H1 (cell line): ENCODE results near the gene ZCCHC18. TPM values are rescaled to one million over a fixed set of nuclear protein-coding genes. Genes with fewer than 3 reads are reported as not detected.

Experiments used
- CTCF ChIA-PET: fragments of 300-600 bp; sonication (Branson Sonifier 250); formaldehyde crosslinking; loops from one replicate; lab custom pipeline; 2021; ENCODE audit not compliant: partially characterized antibody; lab: Charles Lee
- POLR2A ChIA-PET: fragments of 300-600 bp; sonication (Branson Sonifier 250); formaldehyde crosslinking; loops from one replicate; lab custom pipeline; 2021; ENCODE audit warnings: inconsistent platforms; ENCODE audit not compliant: partially characterized antibody; lab: Charles Lee
- DNase-seq, 2 experiments: peaks; one replicate each; pipeline versions ENCODE4 v3.0.0 to v3.0.0-alpha.2; 2010 to 2022; ENCODE audit warnings: low spot score in 2 of 2, low read depth in 1 of 2, mixed read lengths in 1 of 2
- FAIRE-seq: peaks from 2 replicates; lab custom pipeline; 2011; peaks lifted over from hg19 to GRCh38; lab: Jason Lieb, UNC
- H2AFZ ChIP-seq: 2 replicates; pipeline ENCODE4 v1.8.1; 2012; ENCODE audit warnings: low read length, inconsistent platforms
- H2AK5ac ChIP-seq: 2 replicates; pipeline ENCODE4 v1.6.1; 2013; ENCODE audit warnings: low read depth, low read length
- H2BK120ac ChIP-seq: replicated peaks from 2 replicates; pipeline ENCODE3; 2013; ENCODE audit warnings: low read depth, low read length, inconsistent platforms
- H2BK12ac ChIP-seq: 2 replicates; pipeline ENCODE4 v1.6.1; 2013; ENCODE audit warnings: low read depth, low read length
- H2BK15ac ChIP-seq: 2 replicates; pipeline ENCODE4 v1.6.1; 2013; ENCODE audit warnings: low read length
- H2BK20ac ChIP-seq: 2 replicates; pipeline ENCODE4 v1.6.1; 2013; ENCODE audit warnings: low read length
- H2BK5ac ChIP-seq: 2 replicates; pipeline ENCODE4 v1.6.1; 2013; ENCODE audit warnings: low read depth, low read length
- H3K14ac ChIP-seq: 2 replicates; pipeline ENCODE4 v1.6.1; 2013; ENCODE audit warnings: inconsistent platforms; ENCODE audit not compliant: insufficient read length
- H3K18ac ChIP-seq: 2 replicates; pipeline ENCODE4 v1.6.1; 2013; ENCODE audit warnings: low read length; ENCODE audit errors: extremely low read depth
- H3K23ac ChIP-seq: 2 replicates; pipeline ENCODE4 v1.6.1; 2013; ENCODE audit warnings: inconsistent platforms; ENCODE audit not compliant: insufficient read length
- H3K23me2 ChIP-seq: 2 replicates; pipeline ENCODE4 v1.6.1; 2013; ENCODE audit warnings: low read depth, low read length
- H3K27ac ChIP-seq: 2 replicates; pipeline ENCODE4 v1.6.1; 2011; ENCODE audit warnings: low read depth, low read length, inconsistent platforms
- H3K27me3 ChIP-seq, 4 experiments: replicated peaks in 1 of 4; 1 replicate in 1 of 4; 2 replicates in 3 of 4; pipeline versions ENCODE4 v1.6.1 to v1.8.1; 2011 to 2013; ENCODE audit warnings: low read length in 3 of 4, mild to moderate bottlenecking in 3 of 4, inconsistent platforms in 2 of 4, mixed read lengths in 2 of 4, moderate library complexity in 1 of 4; ENCODE audit not compliant: control insufficient read depth in 3 of 4, insufficient read depth in 3 of 4; ENCODE audit errors: extremely low read depth in 1 of 4
- H3K36me3 ChIP-seq, 4 experiments: 2 replicates each; pipeline versions ENCODE4 v1.6.1 to v1.8.1; 2011 to 2013; ENCODE audit warnings: mild to moderate bottlenecking in 4 of 4, low read length in 3 of 4, moderate library complexity in 2 of 4, control low read depth in 1 of 4, inconsistent platforms in 1 of 4; ENCODE audit not compliant: insufficient read depth in 4 of 4, control insufficient read depth in 2 of 4
- H3K4ac ChIP-seq: replicated peaks from 2 replicates; pipeline ENCODE3; 2013; ENCODE audit warnings: low read length, low read depth, mixed read lengths, inconsistent platforms; ENCODE audit not compliant: insufficient read length
- H3K4me1 ChIP-seq, 4 experiments: replicated peaks in 1 of 4; 1 replicate in 1 of 4; 2 replicates in 3 of 4; pipeline versions ENCODE4 v1.6.1 to v1.8.1; 2011 to 2013; ENCODE audit warnings: low read length in 3 of 4, inconsistent platforms in 2 of 4, mixed read lengths in 1 of 4; ENCODE audit not compliant: insufficient read depth in 4 of 4, control insufficient read depth in 3 of 4
- H3K4me2 ChIP-seq, 2 experiments: 2 replicates each; pipeline versions ENCODE4 v1.6.1 to v1.8.1; 2011 to 2013; ENCODE audit warnings: low read depth in 2 of 2, low read length in 2 of 2, control low read depth in 1 of 2, inconsistent platforms in 1 of 2, mild to moderate bottlenecking in 1 of 2; ENCODE audit not compliant: insufficient read depth in 1 of 2
- H3K4me3 ChIP-seq, 4 experiments: fragments of 200-600, 300-600 bp in 1 of 4; sonication (generic), shearing (Covaris generic), sonication (Bioruptor Twin) in 1 of 4; 2 replicates each; pipeline versions ENCODE4 v1.5.1 to v1.8.1; 2011 to 2016; ENCODE audit warnings: low read length in 4 of 4, low read depth in 3 of 4, control low read depth in 2 of 4, inconsistent platforms in 2 of 4, mild to moderate bottlenecking in 2 of 4, mixed read lengths in 1 of 4, moderate library complexity in 1 of 4; ENCODE audit not compliant: insufficient read depth in 2 of 4; ENCODE audit errors: extremely low read depth in 1 of 4
- H3K56ac ChIP-seq: replicated peaks from 2 replicates; pipeline ENCODE3; 2013; ENCODE audit warnings: low read depth, mild to moderate bottlenecking, mixed read lengths, low read length, inconsistent platforms; ENCODE audit not compliant: insufficient read length
- H3K79me1 ChIP-seq: 2 replicates; pipeline ENCODE4 v1.6.1; 2013; ENCODE audit warnings: low read depth, low read length, control low read depth
- H3K79me2 ChIP-seq, 2 experiments: 2 replicates each; pipeline versions ENCODE4 v1.6.1 to v1.8.1; 2012 to 2013; ENCODE audit warnings: low read length in 2 of 2, mild to moderate bottlenecking in 2 of 2, inconsistent platforms in 1 of 2; ENCODE audit not compliant: insufficient read depth in 2 of 2, control insufficient read depth in 1 of 2
- H3K9ac ChIP-seq, 4 experiments: replicated peaks in 1 of 4; 1 replicate in 1 of 4; 2 replicates in 3 of 4; pipeline versions ENCODE4 v1.6.1 to v1.8.1; 2011 to 2013; ENCODE audit warnings: low read depth in 3 of 4, low read length in 3 of 4, control low read depth in 2 of 4, mild to moderate bottlenecking in 2 of 4, moderate library complexity in 2 of 4, inconsistent platforms in 1 of 4; ENCODE audit errors: extremely low read depth in 1 of 4
- H3K9me3 ChIP-seq, 2 experiments: 2 replicates each; pipeline versions ENCODE4 v1.6.1 to v1.8.1; 2012 to 2013; ENCODE audit warnings: mild to moderate bottlenecking in 2 of 2, moderate library complexity in 2 of 2, control low read depth in 1 of 2, inconsistent platforms in 1 of 2, low read depth in 1 of 2, low read length in 1 of 2, mixed read lengths in 1 of 2; ENCODE audit not compliant: insufficient read depth in 2 of 2
- H4K20me1 ChIP-seq, 2 experiments: replicated peaks in 1 of 2; 2 replicates each; pipeline versions ENCODE3 to v1.8.1; 2011 to 2013; ENCODE audit warnings: inconsistent platforms in 2 of 2, low read length in 2 of 2, mild to moderate bottlenecking in 1 of 2; ENCODE audit not compliant: insufficient read depth in 2 of 2, control insufficient read depth in 1 of 2
- H4K5ac ChIP-seq: 2 replicates; pipeline ENCODE4 v1.6.1; 2013; ENCODE audit warnings: low read length, low read depth, mixed read lengths, inconsistent platforms; ENCODE audit not compliant: insufficient read length
- H4K8ac ChIP-seq: 2 replicates; pipeline ENCODE4 v1.8.0; 2013; ENCODE audit warnings: mild to moderate bottlenecking, moderate library complexity, low read length, inconsistent platforms; ENCODE audit not compliant: insufficient read depth; ENCODE audit errors: extremely low read depth
- H4K91ac ChIP-seq: replicated peaks from 2 replicates; pipeline ENCODE3; 2013; ENCODE audit warnings: low read length, mixed read lengths, inconsistent platforms; ENCODE audit not compliant: insufficient read length
- ATF2 ChIP-seq: IDR thresholded peaks from 2 replicates; pipeline ENCODE4 v1.6.1; 2012; ENCODE audit warnings: low read length, inconsistent platforms
- BCL11A ChIP-seq, 2 experiments: IDR thresholded peaks; one replicate each; pipeline ENCODE4 v1.6.1; 2011; ENCODE audit warnings: low read depth in 2 of 2, low read length in 2 of 2, mild to moderate bottlenecking in 2 of 2
- CBX5 ChIP-seq: fragments of 300-800, 300-1000 bp; sonication (generic); IDR thresholded peaks from 2 replicates; pipeline ENCODE4 v1.7.1; 2016; ENCODE audit warnings: antibody characterized with exemption, low read length, low read depth
- EZH2 ChIP-seq: fragments of 200-600 bp; sonication (generic); IDR thresholded peaks from 2 replicates; pipeline ENCODE4 v1.7.1; 2012; ENCODE audit warnings: low read depth, mild to moderate bottlenecking, moderate library complexity, low read length, inconsistent platforms; ENCODE audit not compliant: severe bottlenecking
- HDAC2 ChIP-seq, 2 experiments: fragments of 300-600 bp in 1 of 2; sonication (generic) in 1 of 2; IDR thresholded peaks; 2 replicates each; pipeline ENCODE4 v1.6.1; 2011 to 2012; ENCODE audit warnings: low read depth in 2 of 2, low read length in 2 of 2, mild to moderate bottlenecking in 2 of 2, moderate library complexity in 2 of 2, borderline replicate concordance in 1 of 2, inconsistent platforms in 1 of 2
- MAX ChIP-seq: IDR thresholded peaks from 2 replicates; pipeline ENCODE4 v1.6.1; 2012; ENCODE audit warnings: inconsistent platforms
- PHF8 ChIP-seq: fragments of 200-600 bp; sonication (generic); conservative IDR thresholded peaks from 2 replicates; pipeline ENCODE4 v1.7.1; 2012; ENCODE audit warnings: low read depth, mild to moderate bottlenecking, inconsistent platforms, low read length, moderate library complexity
- POLR2A ChIP-seq, 2 experiments: IDR thresholded peaks; 1 replicate in 1 of 2; 2 replicates in 1 of 2; pipeline ENCODE4 v1.6.1; 2011; ENCODE audit warnings: low read depth in 2 of 2, low read length in 2 of 2, mild to moderate bottlenecking in 2 of 2; ENCODE audit errors: control extremely low read depth in 1 of 2
- RFX5 ChIP-seq: IDR thresholded peaks from 2 replicates; pipeline ENCODE4 v1.6.1; 2011; ENCODE audit warnings: low read depth, low read length, improper control_type of control experiment, borderline replicate concordance
- SAP30 ChIP-seq: fragments of 300-600 bp; sonication (generic); IDR thresholded peaks from 2 replicates; pipeline ENCODE4 v1.7.1; 2012; ENCODE audit warnings: low read length, moderate library complexity, mild to moderate bottlenecking, inconsistent platforms; ENCODE audit not compliant: insufficient read depth, insufficient replicate concordance
- SP2 ChIP-seq: IDR thresholded peaks from 2 replicates; pipeline ENCODE4 v1.6.1; 2012; ENCODE audit warnings: mild to moderate bottlenecking, low read length, inconsistent platforms
- SRF ChIP-seq: IDR thresholded peaks from 2 replicates; pipeline ENCODE4 v1.6.1; 2011; ENCODE audit warnings: mild to moderate bottlenecking, low read depth, low read length, moderate library complexity
- WGBS, 2 experiments: shearing (Covaris generic) in 1 of 2; methylation state at CpG; one replicate each; pipeline versions ENCODE4 v1.1.6 to v1.1.7; 2013 to 2015; ENCODE audit warnings: low lambda C conversion rate in 2 of 2, mixed read lengths in 2 of 2, inconsistent platforms in 1 of 2, low coverage in 1 of 2, missing lambda C conversion rate in 1 of 2; ENCODE audit not compliant: insufficient replicate concordance in 2 of 2, insufficient coverage in 1 of 2, insufficient read length in 1 of 2; ENCODE audit errors: extremely low coverage in 1 of 2, missing lambda C conversion rate in 1 of 2; 5-methylcytosine and 5-hydroxymethylcytosine counted together
- polyA plus RNA-seq, 7 experiments: library from polyadenylated mRNA; depleted of rRNA in 3 of 7; stranded (reverse) in 5 of 7; unstranded in 2 of 7; fragments of >200 nt in 5 of 7; fragments of 200-250 nt in 2 of 7; gene quantifications; 1 replicate in 5 of 7; 2 replicates in 1 of 7; 4 replicates in 1 of 7; pipeline versions ENCODE4 v1.2.1 to v1.2.3, GENCODE V29; 2011 to 2013; ENCODE audit warnings: missing spikeins in 2 of 7, mixed read lengths in 2 of 7
- total RNA-seq: library from RNA; stranded (reverse); fragmentation: NEBNext Ultra II Directional; extraction: Animal tissue kit (Norgen Biotek cat#: 25700); gene quantifications from 2 replicates; pipeline ENCODE4 v1.2.1, GENCODE V29; 2021

ZCCHC18 gene
- total and polyA plus RNA-seq, 2 of the 8 experiments (the other 6 are each of a cell fraction or from before 2014, with no cell fraction given): 3.7 to 8.8 TPM

DNA sequence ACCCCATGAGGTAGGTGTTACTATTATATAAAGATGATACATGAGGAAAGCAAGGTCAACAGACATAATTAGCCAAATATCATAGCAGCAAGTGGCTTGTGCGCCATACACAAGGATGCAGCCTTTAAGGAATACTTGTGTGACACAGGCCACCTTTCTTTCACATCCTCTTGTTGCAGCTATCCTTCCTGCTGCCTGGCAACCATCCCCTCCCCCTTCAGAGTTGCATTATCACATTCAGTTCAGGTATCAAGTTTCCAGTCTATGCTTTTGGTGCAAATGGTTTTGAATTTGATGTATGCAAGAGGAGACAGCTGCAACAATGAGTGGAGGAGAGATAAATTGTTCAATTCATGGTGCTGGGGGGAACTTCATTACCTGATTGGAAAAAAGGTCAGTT lies 6.4 kb downstream of the ZCCHC18 start:
- H3K23ac ChIP-seq: no peak overlapping the region
- H2BK5ac ChIP-seq: no peak overlapping the region
- H3K4me2 ChIP-seq: no peak overlapping the region
- 93% methylated on average over 1 of the region's 1 CpG; no CpG with 5 or more reads in 1 of the 2 experiments for WGBS, 2 experiments
- no peak overlapping the region for H2AK5ac ChIP-seq
- H3K27ac ChIP-seq: no peak overlapping the region
- no peak overlapping the region for H4K8ac ChIP-seq
- H2BK15ac ChIP-seq: no peak overlapping the region
- POLR2A ChIA-PET: no interaction called here
- H3K36me3 ChIP-seq: no peaks in the 10 kb centered on the region
- H3K56ac ChIP-seq: no peak overlapping the region
- no peaks in the 10 kb centered on the region for H3K23me2 ChIP-seq
- no peak overlapping the region for H3K9ac ChIP-seq
- DNase-seq (no peak), FAIRE-seq (peak; percentile 76)
- H3K27me3 ChIP-seq: no peaks in the 10 kb centered on the region
- peaks cover 0 to 3% of the 10 kb centered on the region in 2 experiments for H4K20me1 ChIP-seq
- H3K79me1 ChIP-seq: no peaks in the 10 kb centered on the region
- CTCF ChIA-PET: interaction anchor here (1.7 kb wide), 2 partner anchors 17 to 274 kb away, joined by 5 to 8 read pairs; no protein-coding TSS in a partner anchor
- H4K91ac ChIP-seq: no peak overlapping the region
- H3K4me1 ChIP-seq: peaks cover 0 to 5% (median 1%) of the 10 kb centered on the region in 4 experiments; a peak in 3 of 7 replicates
- no peak overlapping the region for H3K14ac ChIP-seq
- H3K18ac ChIP-seq: no peak overlapping the region
- no peaks in the 10 kb centered on the region for H3K9me3 ChIP-seq
- H4K5ac ChIP-seq: no peak overlapping the region
- H3K79me2 ChIP-seq: no peaks in the 10 kb centered on the region
- H2AFZ ChIP-seq: no peak overlapping the region
- H2BK20ac ChIP-seq: no peak overlapping the region
- H3K4ac ChIP-seq: no peak overlapping the region
- no peak overlapping the region for H2BK120ac ChIP-seq
- no peak overlapping the region for H2BK12ac ChIP-seq
- H3K4me3 ChIP-seq: no peak overlapping the region
- no peak for TF ChIP-seq ATF2
- no peak for TF ChIP-seq SP2
- TF ChIP-seq PHF8: no peak
- TF ChIP-seq RFX5: no peak
- TF ChIP-seq EZH2: no peak
- TF ChIP-seq SRF: no peak
- no peak for TF ChIP-seq POLR2A (IDR thresholded peaks at IDR 0.05; ENCODE audit: control extremely low read depth in 1 of 2, low read depth in 2 of 2, low read length in 2 of 2)
- no peak for TF ChIP-seq MAX
- TF ChIP-seq SAP30: no peak
- TF ChIP-seq CBX5: no peak
- no peak for TF ChIP-seq BCL11A (IDR thresholded peaks at IDR 0.05; ENCODE audit: low read depth in 2 of 2, low read length in 2 of 2)
- TF ChIP-seq HDAC2 (IDR thresholded peaks at IDR 0.05; ENCODE audit: borderline replicate concordance in 1 of 2, low read depth in 2 of 2, low read length in 2 of 2): no peak
